NK-92 (cell line): ENCODE measurements around the gene IL9.

Source experiments
- DNase-seq: peaks from one replicate; lab custom pipeline; 2025; ENCODE audit not compliant: unreplicated experiment; lab: John Stamatoyannopoulos, UW

The IL9 gene

GRCh38 chr5:135895474-135896006, at the start of gene IL9:
Gene IL9 (minus strand): TSS chr5:135895841. CDS start chr5:135895816, 25 bp downstream.
- DNase-seq = no peak

GRCh38 chr5:135944967-135945560, 49.4 kb upstream of the IL9 start:
- no peak for DNase-seq

DNA sequence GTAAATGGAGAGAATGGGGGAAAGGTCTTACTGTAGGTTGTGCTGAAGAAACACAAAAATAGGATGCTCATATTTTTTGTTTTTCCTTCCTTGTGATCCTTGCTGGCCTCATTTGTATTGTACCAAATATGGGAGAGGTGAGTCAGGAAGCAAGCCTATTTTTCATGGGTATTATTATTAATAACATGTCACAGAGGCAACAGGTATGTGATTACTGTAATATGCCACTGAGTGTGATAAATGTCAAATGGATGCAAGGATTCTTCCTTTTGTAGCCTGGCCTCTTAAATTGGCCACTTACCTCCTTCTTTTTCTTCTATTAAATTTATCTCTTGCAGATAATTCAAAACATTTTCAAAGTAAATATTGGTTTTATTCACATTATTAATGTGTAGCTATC, 48.9 kb upstream of the IL9 start:
- DNase-seq = no peak

- no peak for DNase-seq
These were observed 46.6 kb upstream of the IL9 start for GRCh38 chr5:135942202-135942771.

- no peak for DNase-seq
These were observed 46.1 kb upstream of the IL9 start for GRCh38 chr5:135941711-135942110.

DNA sequence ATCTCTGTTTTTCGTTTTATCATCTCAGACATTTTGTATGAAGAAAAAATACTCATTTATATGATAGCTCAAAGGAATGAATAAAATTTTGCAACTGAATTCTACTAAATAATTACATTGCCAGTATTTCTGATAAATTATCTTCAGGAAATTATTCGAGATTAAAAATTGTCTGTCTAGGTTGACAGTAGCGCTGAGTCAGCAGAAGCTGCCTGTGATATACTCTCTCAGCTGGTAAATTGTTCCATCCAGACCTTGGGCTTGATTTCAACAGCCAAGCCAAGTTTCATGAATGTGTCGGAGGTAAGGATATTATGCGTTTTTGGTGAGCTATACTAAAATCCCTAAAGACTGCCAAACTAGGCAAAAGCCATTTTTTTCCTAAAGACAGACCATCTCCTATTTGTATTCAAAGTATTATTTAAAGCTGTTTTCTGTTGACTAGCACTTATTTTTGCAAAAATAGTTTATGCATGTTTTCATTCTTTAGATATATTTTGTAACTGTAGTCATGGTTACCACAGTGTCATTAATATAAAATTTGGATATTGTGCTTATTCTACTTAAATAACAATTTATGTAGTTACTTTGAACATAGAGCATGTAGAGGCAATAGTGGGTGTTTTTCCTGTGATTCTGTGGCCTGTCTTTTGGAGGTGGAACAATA, 41.7 kb upstream of the IL9 start:
- DNase-seq = no peak

DNA sequence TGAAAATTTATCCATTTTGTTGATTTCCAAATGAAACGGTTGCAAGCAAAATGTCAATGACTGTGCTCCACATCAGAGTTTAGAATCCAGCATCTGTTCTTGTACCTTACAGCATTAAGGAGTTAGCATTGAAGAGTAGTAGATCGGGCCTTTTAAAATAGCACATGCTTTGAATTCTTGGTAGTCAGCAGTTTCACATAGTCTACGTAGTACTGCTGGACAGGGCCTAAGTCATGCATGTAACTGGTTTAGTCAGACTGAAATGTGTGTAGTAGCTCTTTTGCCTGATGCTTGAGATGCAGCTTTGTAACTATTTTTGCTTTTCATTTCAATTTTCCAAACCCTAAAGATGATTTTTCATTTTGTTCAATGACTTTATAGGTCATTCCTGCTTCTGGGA, 39.3 kb upstream of the IL9 start:
- DNase-seq = no peak

DNA sequence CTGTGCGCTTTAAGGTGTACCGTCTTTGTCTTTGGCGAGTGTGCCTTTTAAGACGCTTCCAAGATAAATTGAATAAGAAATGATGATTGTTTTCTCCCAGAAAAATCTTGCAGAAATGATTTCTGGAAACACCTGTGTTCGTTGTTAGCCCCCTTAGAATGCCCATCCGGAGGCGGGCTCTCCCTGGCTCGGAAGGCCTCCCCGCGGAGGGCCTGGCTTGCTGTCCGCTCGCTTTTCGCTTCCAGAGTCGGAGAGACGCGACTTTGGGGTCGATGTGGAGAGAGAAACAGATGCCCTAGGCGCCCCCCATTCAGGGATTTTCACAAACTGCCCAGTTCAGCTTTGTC, 35.3 kb upstream of the IL9 start:
- no peak for DNase-seq

GRCh38 chr5:135930029-135930948, 34.6 kb upstream of the IL9 start:
- DNase-seq = no peak

- no peak for DNase-seq
These were observed 25.7 kb upstream of the IL9 start for GRCh38 chr5:135921388-135921787.

DNA sequence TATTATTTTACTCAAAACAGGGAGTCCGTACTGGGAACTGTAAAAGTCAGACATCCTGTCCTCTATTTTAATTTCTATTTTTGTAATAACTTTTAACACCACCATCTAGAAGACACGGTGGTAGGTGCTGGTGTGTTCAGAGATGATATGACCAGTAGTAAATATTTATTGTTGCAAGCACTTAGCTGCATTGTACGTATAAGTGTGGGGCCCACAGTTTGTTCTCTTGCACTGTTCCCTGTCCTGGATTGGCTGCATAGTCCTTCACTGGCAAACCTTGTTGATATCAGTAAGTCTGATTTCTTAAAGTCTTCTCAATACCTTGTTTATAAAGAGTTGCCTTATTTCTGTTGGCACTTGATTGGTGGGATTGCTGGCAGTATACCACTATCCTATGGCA, 24.6 kb upstream of the IL9 start:
- no peak for DNase-seq

- no peak for DNase-seq
These were observed 21.1 kb upstream of the IL9 start for GRCh38 chr5:135916638-135917263.

- no peak for DNase-seq
These were observed 19.9 kb upstream of the IL9 start for GRCh38 chr5:135915466-135916001.

- no peak for DNase-seq
These were observed 18.3 kb upstream of the IL9 start for GRCh38 chr5:135913713-135914626.

DNA sequence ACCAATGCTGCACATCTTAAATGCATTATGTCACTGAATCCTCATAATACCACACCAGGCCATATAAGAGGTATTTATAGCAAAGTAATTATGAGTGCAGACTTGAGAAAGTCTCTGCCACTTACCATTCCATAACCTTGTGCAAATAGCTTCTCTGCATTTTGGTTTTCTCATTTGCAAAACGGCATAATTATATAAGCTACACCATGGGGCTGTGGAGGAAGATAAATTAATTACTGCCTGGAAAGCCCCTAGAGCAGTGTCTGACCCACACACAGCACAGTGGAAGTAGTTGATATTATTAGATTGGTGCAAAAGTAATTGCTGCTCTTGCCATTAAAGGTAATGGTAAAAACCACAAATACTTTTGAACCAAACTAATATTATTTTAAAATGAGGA, 9.5 kb upstream of the IL9 start:
- DNase-seq = no peak

DNA sequence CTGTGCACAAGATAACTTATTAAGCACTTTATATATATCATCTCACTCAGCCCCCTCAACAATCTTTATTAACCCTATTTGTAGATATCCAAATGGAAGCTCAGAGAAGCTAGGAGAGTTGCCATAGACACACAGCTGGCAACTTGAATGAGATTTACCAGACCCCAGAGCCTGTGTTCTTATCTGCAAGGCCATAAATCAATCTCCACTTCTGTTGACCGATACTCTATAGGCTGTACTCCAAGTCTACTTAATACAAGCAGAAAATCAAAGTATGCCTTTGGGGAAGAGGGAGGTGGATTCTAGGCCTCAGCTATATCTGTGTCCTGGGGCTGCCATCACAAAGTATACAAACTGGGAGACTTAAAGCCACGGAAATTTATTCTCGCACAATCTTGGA, 6.0 kb upstream of the IL9 start:
- DNase-seq = no peak

DNA sequence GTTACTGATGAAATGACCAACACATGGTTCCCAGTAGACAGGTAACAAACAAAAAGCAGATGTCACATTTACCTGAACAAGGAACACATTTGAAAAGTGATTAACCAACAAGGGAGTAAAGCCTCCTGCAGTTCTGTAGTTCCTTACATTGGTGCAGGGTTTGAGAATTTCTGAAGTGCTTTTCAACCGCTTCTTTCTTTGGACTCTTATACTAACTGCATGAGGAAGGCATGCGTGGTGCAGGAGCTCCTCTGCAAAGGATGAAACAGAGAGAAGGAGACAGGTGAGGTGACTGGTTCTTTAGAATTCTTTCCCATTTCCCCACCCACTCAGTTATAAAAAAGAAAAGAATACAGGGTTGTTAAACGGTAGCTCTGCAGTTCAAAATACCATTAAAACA, 4.6 kb upstream of the IL9 start:
- no peak for DNase-seq

DNA sequence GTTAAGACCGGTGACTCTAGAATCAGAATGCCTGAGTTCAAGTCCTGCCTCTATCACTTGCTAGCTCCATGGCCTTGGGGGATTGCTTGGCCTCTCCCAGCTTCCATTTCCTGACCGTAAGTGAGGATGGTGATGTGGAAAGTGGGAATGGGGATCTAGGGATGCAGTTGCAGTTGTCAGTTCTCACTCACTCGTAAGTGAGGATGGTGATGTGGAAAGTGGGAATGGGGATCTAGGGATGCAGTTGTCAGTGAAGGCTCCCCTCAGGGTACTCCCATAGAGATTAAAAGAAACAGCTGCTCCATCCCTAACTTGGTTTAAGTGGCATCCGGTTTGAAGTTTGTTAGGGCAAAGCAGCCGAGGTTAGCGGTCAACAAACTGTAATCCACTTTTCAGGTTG, 3.0 kb upstream of the IL9 start:
- DNase-seq = no peak

- no peak for DNase-seq
These were observed 852 bp downstream of the IL9 start for GRCh38 chr5:135894789-135895188.

GRCh38 chr5:135894276-135894675, 1.4 kb downstream of the IL9 start:
- no peak for DNase-seq
